Lower leg skin (tissue), 4 donors: ENCODE data around the gene COMP. TPM values are rescaled to one million over a fixed set of nuclear protein-coding genes. Genes with fewer than 3 reads are reported as not detected.
A peak's percentile ranks its signal among the peaks of the same experiment; 100 is the strongest.
"Not testable (repeated sequence)": the region's sequence is repeated elsewhere in the genome, so short reads cannot be mapped to it uniquely, and the experiment has no call there.

Experiments
- DNase-seq, 2 donors: peaks; one replicate each; pipeline ENCODE4 v3.0.0-alpha.2; 2019; ENCODE audit warnings: low spot score in 2 of 2
- H3K4me3 ChIP-seq: fragments of 200-600 bp; sonication (generic); 2 replicates; pipeline ENCODE4 v1.5.1; 2017; ENCODE audit warnings: mild to moderate bottlenecking, low read depth; ENCODE audit not compliant: poor library complexity, severe bottlenecking
- POLR2A ChIP-seq, 2 donors: fragments of 450-650 bp; IDR thresholded peaks; one replicate each; pipeline ENCODE4 v1.6.1; 2016 to 2017; ENCODE audit warnings: antibody characterized with exemption in 2 of 2, mild to moderate bottlenecking in 1 of 2, moderate library complexity in 1 of 2
- WGBS, 2 donors: methylation state at CpG; one replicate each; pipeline ENCODE4 v1.1.5; 2018; 5-methylcytosine and 5-hydroxymethylcytosine counted together
- intact Hi-C: fragments of 100-400 bp; cut with DNase I; formaldehyde crosslinking; loops from one replicate; pipeline ENCODE4 v1.15.0; 2023; ENCODE audit warnings: low total_unique reads
- total RNA-seq, 4 donors: library from RNA; depleted of rRNA; stranded (reverse); fragments of >200 nt; gene quantifications; one replicate each; pipeline ENCODE4 v1.1.0, GENCODE V29; 2016
- TF ChIP-seq, protein P1 (sequence below), 3 donors: fragments of 450-650 bp; IDR thresholded peaks; one replicate each; pipeline ENCODE4 v1.5.1; 2016; ENCODE audit warnings: antibody characterized with exemption in 3 of 3, mild to moderate bottlenecking in 3 of 3, moderate library complexity in 2 of 3

COMP gene
- total RNA-seq, 4 donors from 2014 or later: 12.6 to 18.3 (median 14.9) TPM

DNA sequence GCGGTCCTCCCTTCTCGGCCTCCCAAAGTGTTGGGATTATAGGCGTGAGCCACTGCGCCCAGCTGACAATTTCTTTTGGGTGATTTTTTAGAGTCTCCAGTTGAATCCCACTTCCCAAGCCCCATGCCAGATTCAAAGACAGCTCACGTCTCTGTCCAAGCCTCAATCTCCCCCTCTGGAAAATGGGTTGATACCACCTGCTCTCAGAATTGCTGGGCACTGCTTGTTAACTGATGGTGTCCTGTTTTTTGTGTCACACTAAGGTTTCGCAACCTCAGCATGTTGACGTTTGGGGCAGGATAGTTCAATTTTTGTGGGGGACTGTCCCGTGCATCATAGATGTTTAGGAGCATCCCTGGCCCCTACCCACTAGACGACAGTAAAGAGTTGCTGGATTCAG, 26.5 kb upstream of the COMP start:
- intact Hi-C loops: no loop called here
- WGBS, 2 donors: 87 to 90% methylated on average over 9 of the region's 9 CpGs
- no peak for TF ChIP-seq POLR2A (IDR thresholded peaks at IDR 0.05)
- TF ChIP-seq, protein P1, sequence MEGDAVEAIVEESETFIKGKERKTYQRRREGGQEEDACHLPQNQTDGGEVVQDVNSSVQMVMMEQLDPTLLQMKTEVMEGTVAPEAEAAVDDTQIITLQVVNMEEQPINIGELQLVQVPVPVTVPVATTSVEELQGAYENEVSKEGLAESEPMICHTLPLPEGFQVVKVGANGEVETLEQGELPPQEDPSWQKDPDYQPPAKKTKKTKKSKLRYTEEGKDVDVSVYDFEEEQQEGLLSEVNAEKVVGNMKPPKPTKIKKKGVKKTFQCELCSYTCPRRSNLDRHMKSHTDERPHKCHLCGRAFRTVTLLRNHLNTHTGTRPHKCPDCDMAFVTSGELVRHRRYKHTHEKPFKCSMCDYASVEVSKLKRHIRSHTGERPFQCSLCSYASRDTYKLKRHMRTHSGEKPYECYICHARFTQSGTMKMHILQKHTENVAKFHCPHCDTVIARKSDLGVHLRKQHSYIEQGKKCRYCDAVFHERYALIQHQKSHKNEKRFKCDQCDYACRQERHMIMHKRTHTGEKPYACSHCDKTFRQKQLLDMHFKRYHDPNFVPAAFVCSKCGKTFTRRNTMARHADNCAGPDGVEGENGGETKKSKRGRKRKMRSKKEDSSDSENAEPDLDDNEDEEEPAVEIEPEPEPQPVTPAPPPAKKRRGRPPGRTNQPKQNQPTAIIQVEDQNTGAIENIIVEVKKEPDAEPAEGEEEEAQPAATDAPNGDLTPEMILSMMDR (IDR thresholded peaks at IDR 0.05): no peak
- no peak overlapping the region for H3K4me3 ChIP-seq
- DNase-seq: no peak

DNA sequence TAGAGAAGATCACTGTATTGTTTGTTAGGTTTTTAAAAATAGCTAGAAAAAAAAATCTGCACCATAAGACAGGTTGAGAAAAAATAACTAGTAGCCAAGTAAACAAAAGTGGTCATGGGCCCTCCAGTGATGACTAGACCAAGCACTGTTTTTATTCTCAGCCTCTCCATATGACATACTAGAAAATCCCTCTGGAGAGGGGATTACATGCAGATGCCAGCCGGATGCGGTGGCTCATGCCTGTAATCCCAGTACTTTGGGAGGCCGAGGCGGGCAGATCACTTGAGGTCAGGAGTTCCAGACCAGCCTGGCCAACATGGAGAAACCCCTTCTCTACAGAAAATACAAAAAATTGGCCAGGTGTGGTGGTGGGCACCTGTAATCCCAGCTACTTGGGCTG, 25.5 kb upstream of the COMP start:
- DNase-seq, intact Hi-C loops, H3K4me3 ChIP-seq: not testable (repeated sequence)
- 88 to 91% methylated on average over 4 of the region's 4 CpGs for WGBS, 2 donors

DNA sequence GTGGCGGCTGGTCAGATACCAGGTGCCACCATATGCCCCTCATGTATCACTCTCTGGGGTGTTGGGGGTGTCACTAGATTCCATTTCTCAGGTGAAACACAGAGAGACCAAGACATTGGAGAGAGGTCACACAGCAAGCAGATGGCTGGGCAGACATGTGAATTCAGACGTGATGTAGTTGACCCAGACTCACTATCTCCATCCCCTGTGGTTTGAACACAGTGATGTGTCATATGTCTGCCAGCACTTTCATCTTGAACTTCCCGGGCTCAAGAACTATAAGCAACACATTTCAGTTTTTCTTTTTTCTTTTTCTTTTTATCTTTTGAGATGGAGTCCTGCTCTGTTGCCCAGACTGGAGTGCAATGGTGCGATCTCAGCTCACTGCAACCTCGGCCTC, 24.6 kb upstream of the COMP start:
- TF ChIP-seq, protein P1 (IDR thresholded peaks at IDR 0.05): no peak
- TF ChIP-seq POLR2A (IDR thresholded peaks at IDR 0.05): no peak
- H3K4me3 ChIP-seq: no peak overlapping the region
- intact Hi-C loops: no loop called here
- WGBS, 2 donors: 86 to 87% methylated on average over 5 of the region's 5 CpGs
- no peak for DNase-seq

DNA sequence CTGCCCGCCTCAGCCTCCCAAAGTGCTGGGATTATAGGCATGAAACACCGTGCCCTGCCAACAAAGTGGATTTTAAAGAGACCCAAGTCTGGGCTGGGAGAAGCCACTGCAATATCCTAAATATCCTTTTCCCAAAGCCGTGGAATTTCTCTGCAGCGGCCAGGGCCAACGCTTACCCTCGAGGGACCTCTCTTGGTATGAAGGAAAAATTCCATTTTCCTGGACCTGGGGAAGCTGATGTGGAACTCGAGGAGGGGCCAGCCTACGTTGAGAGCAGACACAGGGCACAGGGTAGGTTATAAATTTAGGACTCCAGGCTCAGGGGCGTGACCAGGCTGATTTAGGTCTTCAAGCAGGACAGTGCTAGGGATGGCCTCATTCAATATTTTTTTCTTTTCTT, 23.0 kb upstream of the COMP start:
- intact Hi-C loops: no loop called here
- 41 to 49% methylated on average over 9 of the region's 9 CpGs for WGBS, 2 donors

DNA sequence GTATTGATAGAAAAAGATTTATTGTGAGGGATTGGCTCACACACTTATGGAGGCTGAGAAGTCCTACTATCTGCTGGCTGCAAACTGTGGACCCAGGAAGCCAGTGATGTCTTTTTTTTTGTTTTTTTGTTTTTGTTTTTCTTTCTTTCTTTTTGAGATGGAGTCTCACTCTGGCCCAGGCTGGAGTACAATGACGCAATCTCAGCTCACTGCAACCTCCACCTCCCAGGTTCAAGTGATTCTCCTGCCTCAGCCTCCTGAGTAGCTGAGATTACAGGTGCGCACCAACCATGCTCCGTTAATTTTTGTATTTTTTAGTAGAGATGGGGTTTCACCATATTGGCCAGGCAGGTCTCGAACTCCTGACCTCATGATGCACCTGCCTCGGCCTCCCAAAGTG, 20.5 kb upstream of the COMP start:
- 98 to 99% methylated on average over 5 of the region's 5 CpGs for WGBS, 2 donors
- intact Hi-C loops: not testable (repeated sequence)

More for the DNA sequence above, 23.0 kb upstream of the COMP start:
- TF ChIP-seq, protein P1 (IDR thresholded peaks at IDR 0.05): no peak
- TF ChIP-seq POLR2A (IDR thresholded peaks at IDR 0.05): no peak
- no peak for DNase-seq
- H3K4me3 ChIP-seq: no peak overlapping the region

DNA sequence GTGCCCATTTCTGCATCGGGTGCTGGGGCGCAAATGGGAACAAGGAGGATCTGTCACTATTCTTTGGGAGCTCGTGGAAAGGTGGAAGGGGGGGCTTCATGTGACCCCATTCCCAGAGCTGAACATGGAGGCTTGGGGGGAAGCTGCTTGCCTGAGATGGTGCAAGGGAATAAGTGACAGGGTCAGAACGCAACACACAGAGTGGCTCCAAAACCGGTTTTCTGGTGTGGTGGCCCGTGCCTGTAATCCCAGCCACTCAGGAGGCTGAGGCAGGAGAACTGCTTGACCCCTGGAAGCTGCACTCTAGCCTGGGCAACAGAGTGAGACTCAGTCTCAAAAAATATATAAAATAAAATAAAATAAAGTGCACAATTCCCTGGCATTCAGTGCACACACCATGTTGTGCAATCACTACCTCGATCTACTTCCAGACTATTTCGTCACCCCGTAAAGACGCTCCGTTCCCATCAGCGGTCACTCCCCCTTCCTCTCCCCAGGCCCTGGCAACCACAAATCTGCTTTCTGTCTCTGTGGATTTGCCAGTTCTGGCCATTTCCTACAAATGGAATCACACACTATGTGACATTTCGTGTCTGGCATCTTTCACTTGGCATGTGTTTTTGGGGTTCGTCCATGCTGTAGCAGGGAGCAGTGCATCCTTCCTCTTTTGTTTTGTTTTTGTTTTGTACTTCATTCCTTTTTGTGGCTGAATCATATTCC, 18.2 kb upstream of the COMP start:
- DNase-seq: peak; percentile 87 to 95
- WGBS, 2 donors: 26 to 37% methylated on average over 14 of the region's 14 CpGs
- intact Hi-C loops: no loop called here

More for the DNA sequence above, 20.5 kb upstream of the COMP start:
- H3K4me3 ChIP-seq, DNase-seq: not testable (repeated sequence)

More for the DNA sequence above, 18.2 kb upstream of the COMP start:
- H3K4me3 ChIP-seq: no peak overlapping the region
- TF ChIP-seq, protein P1 (IDR thresholded peaks at IDR 0.05): no peak
- no peak for TF ChIP-seq POLR2A (IDR thresholded peaks at IDR 0.05)
